ENCODE data around the gene TMC1.

Gene TMC1

DNA sequence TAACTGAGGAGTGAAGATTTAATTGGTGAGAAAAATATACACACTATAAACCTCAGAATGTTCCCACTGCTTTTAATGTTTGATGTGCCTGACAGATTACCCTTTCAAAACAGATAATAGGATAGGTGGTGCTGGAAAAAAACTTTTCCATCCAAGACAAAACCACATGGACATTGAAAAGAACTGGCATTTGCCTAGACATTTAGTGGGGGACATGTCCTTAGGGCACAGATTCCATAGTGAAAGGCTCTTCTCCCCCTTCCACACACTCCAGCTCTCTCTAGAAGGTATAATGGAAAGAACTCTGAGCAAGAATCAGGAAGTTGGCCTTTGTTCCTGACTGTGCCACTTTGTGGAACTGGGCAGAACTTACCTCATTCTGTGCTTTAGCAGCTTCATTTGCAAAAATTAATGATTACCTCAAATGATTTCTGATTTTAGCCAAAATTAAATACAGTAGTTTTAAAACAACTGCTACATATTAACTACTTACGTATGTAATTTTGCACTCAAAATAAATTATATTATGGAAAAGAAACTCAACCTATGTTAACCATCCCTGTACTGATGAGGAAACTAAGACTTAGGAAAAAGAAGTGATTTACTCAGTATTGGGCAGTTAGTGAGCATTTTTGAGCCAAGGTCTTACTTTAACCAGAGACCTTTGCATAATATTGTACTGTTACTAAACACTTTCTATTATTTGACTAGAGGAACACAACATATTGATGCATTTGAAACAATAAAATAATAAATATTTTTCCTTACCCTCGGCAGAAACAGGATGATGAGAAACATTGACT is 43.3 kb downstream of the TMC1 start:
- H3K4me1 ChIP-seq (ENCODE audit: insufficient read depth, poor library complexity, severe bottlenecking): no peaks in the 10 kb centered on the region
- no peaks in the 10 kb centered on the region for H3K36me3 ChIP-seq (ENCODE audit: low read depth)
- TF ChIP-seq, protein P1, sequence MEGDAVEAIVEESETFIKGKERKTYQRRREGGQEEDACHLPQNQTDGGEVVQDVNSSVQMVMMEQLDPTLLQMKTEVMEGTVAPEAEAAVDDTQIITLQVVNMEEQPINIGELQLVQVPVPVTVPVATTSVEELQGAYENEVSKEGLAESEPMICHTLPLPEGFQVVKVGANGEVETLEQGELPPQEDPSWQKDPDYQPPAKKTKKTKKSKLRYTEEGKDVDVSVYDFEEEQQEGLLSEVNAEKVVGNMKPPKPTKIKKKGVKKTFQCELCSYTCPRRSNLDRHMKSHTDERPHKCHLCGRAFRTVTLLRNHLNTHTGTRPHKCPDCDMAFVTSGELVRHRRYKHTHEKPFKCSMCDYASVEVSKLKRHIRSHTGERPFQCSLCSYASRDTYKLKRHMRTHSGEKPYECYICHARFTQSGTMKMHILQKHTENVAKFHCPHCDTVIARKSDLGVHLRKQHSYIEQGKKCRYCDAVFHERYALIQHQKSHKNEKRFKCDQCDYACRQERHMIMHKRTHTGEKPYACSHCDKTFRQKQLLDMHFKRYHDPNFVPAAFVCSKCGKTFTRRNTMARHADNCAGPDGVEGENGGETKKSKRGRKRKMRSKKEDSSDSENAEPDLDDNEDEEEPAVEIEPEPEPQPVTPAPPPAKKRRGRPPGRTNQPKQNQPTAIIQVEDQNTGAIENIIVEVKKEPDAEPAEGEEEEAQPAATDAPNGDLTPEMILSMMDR (IDR thresholded peaks at IDR 0.05; ENCODE audit: poor library complexity, severe bottlenecking): no peak
- no peaks in the 10 kb centered on the region for H3K27me3 ChIP-seq (ENCODE audit: insufficient read depth, poor library complexity, severe bottlenecking)
- DNase-seq (ENCODE audit: low spot score) (no peak), ATAC-seq (ENCODE audit: low read depth) (no peak)
- H3K9me3 ChIP-seq (ENCODE audit: severe bottlenecking): no peaks in the 10 kb centered on the region
- no peak overlapping the region for H3K27ac ChIP-seq (ENCODE audit: poor library complexity, severe bottlenecking)
- no peak overlapping the region for H3K4me3 ChIP-seq (ENCODE audit: severe bottlenecking)

GRCh38 chr9:72565535-72565934 is 44.1 kb downstream of the TMC1 start:
- Histone ChIP-seq H3K4me3 (ENCODE audit: severe bottlenecking) (no peak overlapping the region), H3K4me1 (ENCODE audit: insufficient read depth, poor library complexity, severe bottlenecking) (no peaks in the 10 kb centered on the region), H3K27ac (ENCODE audit: poor library complexity, severe bottlenecking) (no peak overlapping the region), H3K36me3 (ENCODE audit: low read depth) (no peaks in the 10 kb centered on the region), H3K9me3 (ENCODE audit: severe bottlenecking) (no peaks in the 10 kb centered on the region), H3K27me3 (ENCODE audit: insufficient read depth, poor library complexity, severe bottlenecking) (no peaks in the 10 kb centered on the region)
- ATAC-seq (ENCODE audit: low read depth) (no peak), DNase-seq (ENCODE audit: low spot score) (no peak)
- TF ChIP-seq, protein P1 (IDR thresholded peaks at IDR 0.05; ENCODE audit: poor library complexity, severe bottlenecking): no peak

DNA sequence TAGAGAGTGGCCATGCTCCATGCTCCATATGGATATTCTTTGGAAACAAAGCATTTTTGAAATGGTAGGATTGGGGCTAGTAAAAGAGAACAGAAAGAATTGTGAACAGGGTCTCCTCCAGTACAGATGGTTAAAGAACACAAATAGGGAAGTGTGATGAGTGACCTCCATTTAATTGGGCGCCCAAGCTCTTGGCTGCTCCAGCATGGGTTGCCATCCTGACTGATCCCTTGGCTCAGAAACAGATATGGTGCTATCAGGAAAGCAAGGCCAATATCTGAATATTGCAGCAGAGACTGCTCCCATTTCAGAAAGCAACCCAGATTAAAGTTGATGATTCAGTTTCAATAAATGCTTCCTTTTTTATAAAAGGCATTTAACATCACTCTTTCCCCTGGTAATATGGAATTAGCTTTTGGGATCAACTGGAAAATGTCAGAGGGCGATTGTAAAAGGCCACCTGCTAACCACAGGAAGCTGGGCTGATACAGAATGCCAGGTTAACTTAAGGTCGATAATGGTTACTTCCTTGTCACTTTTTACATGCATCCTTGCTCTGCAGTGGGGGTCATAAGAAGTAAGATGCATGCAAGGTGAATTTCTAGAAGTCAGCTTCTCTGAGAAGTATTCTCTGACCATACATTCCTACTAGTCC is 52.9 kb downstream of the TMC1 start:
- Histone ChIP-seq H3K27me3 (ENCODE audit: insufficient read depth, poor library complexity, severe bottlenecking) (no peaks in the 10 kb centered on the region), H3K4me3 (ENCODE audit: severe bottlenecking) (no peak overlapping the region), H3K4me1 (ENCODE audit: insufficient read depth, poor library complexity, severe bottlenecking) (peaks cover 30% of the 10 kb centered on the region), H3K27ac (ENCODE audit: poor library complexity, severe bottlenecking) (no peak overlapping the region), H3K36me3 (ENCODE audit: low read depth) (no peaks in the 10 kb centered on the region), H3K9me3 (ENCODE audit: severe bottlenecking) (no peaks in the 10 kb centered on the region)
- DNase-seq (ENCODE audit: low spot score) (no peak), ATAC-seq (ENCODE audit: low read depth) (no peak)
- TF ChIP-seq, protein P1 (IDR thresholded peaks at IDR 0.05; ENCODE audit: poor library complexity, severe bottlenecking): no peak

- Histone ChIP-seq H3K4me3 (ENCODE audit: severe bottlenecking) (no peak overlapping the region), H3K27ac (ENCODE audit: poor library complexity, severe bottlenecking) (no peak overlapping the region), H3K27me3 (ENCODE audit: insufficient read depth, poor library complexity, severe bottlenecking) (no peaks in the 10 kb centered on the region), H3K9me3 (ENCODE audit: severe bottlenecking) (no peaks in the 10 kb centered on the region), H3K36me3 (ENCODE audit: low read depth) (no peaks in the 10 kb centered on the region), H3K4me1 (ENCODE audit: insufficient read depth, poor library complexity, severe bottlenecking) (peaks cover 43% of the 10 kb centered on the region)
- DNase-seq (ENCODE audit: low spot score): no peak
- TF ChIP-seq, protein P1 (IDR thresholded peaks at IDR 0.05; ENCODE audit: poor library complexity, severe bottlenecking): no peak
- no peak for ATAC-seq (ENCODE audit: low read depth)
Observed at GRCh38 chr9:72575666-72576065, 54.3 kb downstream of the TMC1 start.

GRCh38 chr9:72576087-72576486 is 54.7 kb downstream of the TMC1 start:
- Histone ChIP-seq H3K27ac (ENCODE audit: poor library complexity, severe bottlenecking) (peak overlapping the region; percentile 76), H3K27me3 (ENCODE audit: insufficient read depth, poor library complexity, severe bottlenecking) (no peaks in the 10 kb centered on the region), H3K36me3 (ENCODE audit: low read depth) (no peaks in the 10 kb centered on the region), H3K4me1 (ENCODE audit: insufficient read depth, poor library complexity, severe bottlenecking) (peaks cover 44% of the 10 kb centered on the region), H3K4me3 (ENCODE audit: severe bottlenecking) (no peak overlapping the region), H3K9me3 (ENCODE audit: severe bottlenecking) (no peaks in the 10 kb centered on the region)
- DNase-seq (ENCODE audit: low spot score) (no peak), ATAC-seq (ENCODE audit: low read depth) (no peak)
- TF ChIP-seq, protein P1 (IDR thresholded peaks at IDR 0.05; ENCODE audit: poor library complexity, severe bottlenecking): no peak
